HCT116 (cell line): ENCODE results near the gene MAGI3. TPM values are rescaled to one million over a fixed set of nuclear protein-coding genes. Genes with fewer than 3 reads are reported as not detected.

Experiments used
- ATAC-seq: fragments of 200-7000 bp; cut with Tn5 transposase; 2 replicates; pipeline ENCODE4 v1.9.1; 2020; ENCODE audit warnings: mild to moderate bottlenecking, moderate library complexity
- BruUV-seq: library from RNA; stranded (reverse); fragments of 400-500 nt; replicated peaks from 2 replicates; lab custom pipeline; 2021; lab: Mats Ljungman, UMichigan
- CTCF ChIA-PET: fragments of 300-600 bp; sonication (Branson Sonifier 250); formaldehyde crosslinking; loops from one replicate; lab custom pipeline; 2021; ENCODE audit warnings: antibody characterized with exemption; lab: Charles Lee
- POLR2A ChIA-PET: fragments of 300-600, 350-600 bp; sonication (Branson Sonifier 250); formaldehyde crosslinking; loops from one replicate; lab custom pipeline; 2021; ENCODE audit warnings: antibody characterized with exemption; lab: Charles Lee
- RAD21 ChIA-PET, 2 experiments: fragments of 300-600 bp; sonication (Branson Sonifier 250); formaldehyde crosslinking; loops; one replicate each; lab custom pipeline; 2023; ENCODE audit warnings: low total read pairs in 2 of 2; ENCODE audit not compliant: uncharacterized antibody in 2 of 2, unreplicated experiment in 2 of 2, low non-redundant PET in 1 of 2; lab: Charles Lee
- DNase-seq: peaks from one replicate; pipeline ENCODE4 v3.0.0-alpha.2; 2010; ENCODE audit warnings: low read depth, low spot score
- H2AFZ ChIP-seq: fragments of 200-600 bp; shearing (Covaris generic), sonication (generic); 2 replicates; pipeline ENCODE4 v1.6.1; 2017; ENCODE audit warnings: low read depth, mixed run types, mixed read lengths, antibody characterized with exemption, low read length; ENCODE audit not compliant: poor library complexity, severe bottlenecking
- H3K27ac ChIP-seq: 2 replicates; pipeline ENCODE4 v1.5.1; 2012; ENCODE audit warnings: low read depth, low read length
- H3K27me3 ChIP-seq: fragments of 200-600 bp; sonication (generic); 2 replicates; pipeline ENCODE4 v1.6.1; 2016; ENCODE audit warnings: mixed run types, low read length, mixed read lengths; ENCODE audit not compliant: insufficient read depth
- H3K36me3 ChIP-seq, 2 experiments: fragments of 200-500 bp in 1 of 2; fragments of 200-600 bp in 1 of 2; sonication (Bioruptor generic) in 1 of 2; sonication (generic) in 1 of 2; 2 replicates each; pipeline versions ENCODE4 v1.5.1 to v1.6.1; 2014 to 2016; ENCODE audit warnings: low read length in 2 of 2, inconsistent platforms in 1 of 2, mixed read lengths in 1 of 2, mixed run types in 1 of 2; ENCODE audit not compliant: insufficient read depth in 2 of 2, control insufficient read depth in 1 of 2
- H3K4me1 ChIP-seq, 2 experiments: fragments of 200-600 bp in 1 of 2; sonication (generic) in 1 of 2; 2 replicates each; pipeline versions ENCODE4 v1.5.1 to v1.6.1; 2012 to 2017; ENCODE audit warnings: low read length in 2 of 2, inconsistent platforms in 1 of 2, mild to moderate bottlenecking in 1 of 2, mixed read lengths in 1 of 2, mixed run types in 1 of 2, moderate library complexity in 1 of 2; ENCODE audit not compliant: insufficient read depth in 2 of 2, control insufficient read depth in 1 of 2
- H3K4me2 ChIP-seq: fragments of 200-600 bp; sonication (generic); 2 replicates; pipeline ENCODE4 v1.6.1; 2017; ENCODE audit warnings: mixed run types, low read length, mixed read lengths
- H3K4me3 ChIP-seq, 2 experiments: fragments of 200-600 bp in 1 of 2; sonication (generic) in 1 of 2; replicated peaks in 1 of 2; 2 replicates each; pipeline ENCODE4 v1.5.1; 2011 to 2016; ENCODE audit warnings: low read length in 2 of 2, control low read depth in 1 of 2, low read depth in 1 of 2, mild to moderate bottlenecking in 1 of 2, mixed read lengths in 1 of 2, mixed run types in 1 of 2
- H3K79me2 ChIP-seq: fragments of 200-600 bp; sonication (generic); 2 replicates; pipeline ENCODE4 v1.6.1; 2017; ENCODE audit warnings: mild to moderate bottlenecking, mixed run types, low read length, moderate library complexity, mixed read lengths; ENCODE audit not compliant: insufficient read depth
- H3K9ac ChIP-seq: fragments of 200-600 bp; sonication (generic); 2 replicates; pipeline ENCODE4 v1.6.1; 2016; ENCODE audit warnings: low read length, mixed read lengths
- H3K9me2 ChIP-seq: fragments of 200-600 bp; sonication (generic), shearing (Covaris generic); 2 replicates; pipeline ENCODE4 v1.6.1; 2017; ENCODE audit warnings: mixed run types, mild to moderate bottlenecking, moderate library complexity; ENCODE audit not compliant: insufficient read depth
- H3K9me3 ChIP-seq, 2 experiments: fragments of 200-500 bp in 1 of 2; fragments of 200-600 bp in 1 of 2; sonication (Bioruptor generic) in 1 of 2; sonication (generic) in 1 of 2; 2 replicates each; pipeline ENCODE4 v1.6.1; 2014 to 2017; ENCODE audit warnings: low read length in 2 of 2, mixed read lengths in 2 of 2, inconsistent platforms in 1 of 2, low read depth in 1 of 2, mild to moderate bottlenecking in 1 of 2, mixed run types in 1 of 2, moderate library complexity in 1 of 2; ENCODE audit not compliant: control insufficient read depth in 1 of 2, insufficient read depth in 1 of 2
- H4K20me1 ChIP-seq: fragments of 200-600 bp; sonication (generic), shearing (Covaris generic); 2 replicates; pipeline ENCODE4 v1.6.1; 2017; ENCODE audit warnings: mixed run types, mild to moderate bottlenecking, moderate library complexity; ENCODE audit not compliant: insufficient read depth
- CEBPB ChIP-seq: IDR thresholded peaks from 2 replicates; pipeline ENCODE4 v1.6.1; 2012; ENCODE audit warnings: low read depth
- EGR1 ChIP-seq: IDR thresholded peaks from 2 replicates; pipeline ENCODE4 v1.6.1; 2012; ENCODE audit warnings: low read depth
- ELF1 ChIP-seq: IDR thresholded peaks from 2 replicates; pipeline ENCODE4 v1.6.1; 2012; ENCODE audit warnings: low read depth, borderline replicate concordance
- EZH2 ChIP-seq: fragments of 200-600 bp; sonication (generic); IDR thresholded peaks from 2 replicates; pipeline ENCODE4 v1.6.1; 2017; ENCODE audit warnings: antibody characterized with exemption, mixed run types
- EZH2phosphoT487 ChIP-seq: fragments of 200-600 bp; IDR thresholded peaks from 2 replicates; pipeline ENCODE4 v1.6.1; 2018; ENCODE audit warnings: antibody characterized with exemption, borderline replicate concordance
- FOSL1 ChIP-seq: IDR thresholded peaks from 2 replicates; pipeline ENCODE4 v1.6.1; 2012; ENCODE audit warnings: low read depth
- JUND ChIP-seq: IDR thresholded peaks from 2 replicates; pipeline ENCODE4 v1.6.1; 2012
- POLR2AphosphoS5 ChIP-seq: IDR thresholded peaks from 2 replicates; pipeline ENCODE4 v1.6.1; 2011; ENCODE audit warnings: mild to moderate bottlenecking, low read depth, low read length, moderate library complexity
- SIN3A ChIP-seq: IDR thresholded peaks from 2 replicates; pipeline ENCODE4 v1.6.1; 2012; ENCODE audit warnings: low read depth
- SP1 ChIP-seq: IDR thresholded peaks from 2 replicates; pipeline ENCODE4 v1.6.1; 2012; ENCODE audit warnings: low read depth
- SRF ChIP-seq: IDR thresholded peaks from 2 replicates; pipeline ENCODE4 v1.6.1; 2012; ENCODE audit warnings: low read depth
- TCF7L2 ChIP-seq: IDR thresholded peaks from 2 replicates; pipeline ENCODE4 v1.7.0; 2011; ENCODE audit warnings: borderline replicate concordance, inconsistent platforms; ENCODE audit not compliant: insufficient read depth, insufficient read length; ENCODE audit errors: extremely low read depth
- YY1 ChIP-seq: IDR thresholded peaks from 2 replicates; pipeline ENCODE4 v1.6.1; 2011; ENCODE audit warnings: low read length, low read depth, moderate library complexity, mild to moderate bottlenecking; ENCODE audit not compliant: insufficient replicate concordance; ENCODE audit errors: extremely low read depth
- ZFX ChIP-seq: fragments of 450-650 bp; IDR thresholded peaks from 2 replicates; pipeline ENCODE4 v1.6.1; 2017
- ZNF274 ChIP-seq: fragments of 200-500 bp; sonication (Bioruptor generic); IDR thresholded peaks from 2 replicates; pipeline ENCODE4 v1.6.1; 2014; ENCODE audit warnings: mild to moderate bottlenecking, low read depth, low read length, inconsistent platforms
- intact Hi-C: fragments of 100-400 bp; cut with micrococcal nuclease; formaldehyde crosslinking; loops from 2 replicates; pipeline ENCODE4 v1.10.0; 2022
- total RNA-seq: library from RNA; stranded (reverse); gene quantifications from one replicate; pipeline ENCODE4 v1.2.1, GENCODE V29; 2021; ENCODE audit not compliant: unreplicated experiment
- TF ChIP-seq, protein P1 (sequence below), 3 experiments: fragments of 200-600 bp in 1 of 3; sonication (generic) in 1 of 3; IDR thresholded peaks in 2 of 3; conservative IDR thresholded peaks in 1 of 3; 2 replicates each; pipeline ENCODE4 v1.5.1; 2012 to 2017; ENCODE audit warnings: low read depth in 2 of 3, low read length in 2 of 3, antibody characterized with exemption in 1 of 3, borderline replicate concordance in 1 of 3, control low read depth in 1 of 3, mild to moderate bottlenecking in 1 of 3, mixed read lengths in 1 of 3, mixed run types in 1 of 3, moderate library complexity in 1 of 3; ENCODE audit not compliant: insufficient read depth in 1 of 3
- TF ChIP-seq, protein P2 (sequence below): IDR thresholded peaks from 2 replicates; pipeline ENCODE4 v1.6.1; 2012
- TF ChIP-seq, protein P3 (sequence below): IDR thresholded peaks from 2 replicates; pipeline ENCODE4 v1.6.1; 2011; ENCODE audit warnings: mild to moderate bottlenecking, low read length, moderate library complexity; ENCODE audit not compliant: insufficient replicate concordance; ENCODE audit errors: extremely low read depth

The MAGI3 gene
- total RNA-seq, 1 experiment from 2014 or later: 11.8 TPM

GRCh38 chr1:113579256-113580018, 189.1 kb downstream of the MAGI3 start:
- no peak for DNase-seq
- Histone ChIP-seq H3K79me2 (no peaks in the 10 kb centered on the region), H3K4me1 (no peaks in the 10 kb centered on the region), H3K4me2 (no peak overlapping the region), H3K9ac (no peak overlapping the region), H3K27ac (no peak overlapping the region), H4K20me1 (no peaks in the 10 kb centered on the region), H3K27me3 (no peaks in the 10 kb centered on the region), H2AFZ (no peak overlapping the region), H3K36me3 (no peaks in the 10 kb centered on the region; a peak in 1 of 4 replicates), H3K9me3 (no peaks in the 10 kb centered on the region), H3K9me2 (no peaks in the 10 kb centered on the region), H3K4me3 (no peak overlapping the region)
- BruUV-seq: no TSS peak
- TF ChIP-seq ELF1 (no peak), POLR2AphosphoS5 (no peak), EZH2 (no peak), SP1 (no peak), TCF7L2 (no peak), FOSL1 (no peak), YY1 (no peak), SIN3A (no peak), CEBPB (no peak), EZH2phosphoT487 (no peak), EGR1 (no peak), JUND (no peak), ZFX (no peak), ZNF274 (no peak), SRF (no peak)
- TF ChIP-seq, protein P1, sequence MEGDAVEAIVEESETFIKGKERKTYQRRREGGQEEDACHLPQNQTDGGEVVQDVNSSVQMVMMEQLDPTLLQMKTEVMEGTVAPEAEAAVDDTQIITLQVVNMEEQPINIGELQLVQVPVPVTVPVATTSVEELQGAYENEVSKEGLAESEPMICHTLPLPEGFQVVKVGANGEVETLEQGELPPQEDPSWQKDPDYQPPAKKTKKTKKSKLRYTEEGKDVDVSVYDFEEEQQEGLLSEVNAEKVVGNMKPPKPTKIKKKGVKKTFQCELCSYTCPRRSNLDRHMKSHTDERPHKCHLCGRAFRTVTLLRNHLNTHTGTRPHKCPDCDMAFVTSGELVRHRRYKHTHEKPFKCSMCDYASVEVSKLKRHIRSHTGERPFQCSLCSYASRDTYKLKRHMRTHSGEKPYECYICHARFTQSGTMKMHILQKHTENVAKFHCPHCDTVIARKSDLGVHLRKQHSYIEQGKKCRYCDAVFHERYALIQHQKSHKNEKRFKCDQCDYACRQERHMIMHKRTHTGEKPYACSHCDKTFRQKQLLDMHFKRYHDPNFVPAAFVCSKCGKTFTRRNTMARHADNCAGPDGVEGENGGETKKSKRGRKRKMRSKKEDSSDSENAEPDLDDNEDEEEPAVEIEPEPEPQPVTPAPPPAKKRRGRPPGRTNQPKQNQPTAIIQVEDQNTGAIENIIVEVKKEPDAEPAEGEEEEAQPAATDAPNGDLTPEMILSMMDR (IDR thresholded peaks at IDR 0.05 in 2 of 3, conservative IDR thresholded peaks at IDR 0.05 in 1 of 3; ENCODE audit: borderline replicate concordance in 1 of 3, insufficient read depth in 1 of 3, low read depth in 2 of 3, low read length in 2 of 3): no peak
- TF ChIP-seq, protein P2, sequence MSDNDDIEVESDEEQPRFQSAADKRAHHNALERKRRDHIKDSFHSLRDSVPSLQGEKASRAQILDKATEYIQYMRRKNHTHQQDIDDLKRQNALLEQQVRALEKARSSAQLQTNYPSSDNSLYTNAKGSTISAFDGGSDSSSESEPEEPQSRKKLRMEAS: no peak
- TF ChIP-seq, protein P3, sequence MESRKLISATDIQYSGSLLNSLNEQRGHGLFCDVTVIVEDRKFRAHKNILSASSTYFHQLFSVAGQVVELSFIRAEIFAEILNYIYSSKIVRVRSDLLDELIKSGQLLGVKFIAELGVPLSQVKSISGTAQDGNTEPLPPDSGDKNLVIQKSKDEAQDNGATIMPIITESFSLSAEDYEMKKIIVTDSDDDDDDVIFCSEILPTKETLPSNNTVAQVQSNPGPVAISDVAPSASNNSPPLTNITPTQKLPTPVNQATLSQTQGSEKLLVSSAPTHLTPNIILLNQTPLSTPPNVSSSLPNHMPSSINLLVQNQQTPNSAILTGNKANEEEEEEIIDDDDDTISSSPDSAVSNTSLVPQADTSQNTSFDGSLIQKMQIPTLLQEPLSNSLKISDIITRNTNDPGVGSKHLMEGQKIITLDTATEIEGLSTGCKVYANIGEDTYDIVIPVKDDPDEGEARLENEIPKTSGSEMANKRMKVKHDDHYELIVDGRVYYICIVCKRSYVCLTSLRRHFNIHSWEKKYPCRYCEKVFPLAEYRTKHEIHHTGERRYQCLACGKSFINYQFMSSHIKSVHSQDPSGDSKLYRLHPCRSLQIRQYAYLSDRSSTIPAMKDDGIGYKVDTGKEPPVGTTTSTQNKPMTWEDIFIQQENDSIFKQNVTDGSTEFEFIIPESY: no peak
- ChIA-PET CTCF (no interaction called here), RAD21 (no interaction called here), POLR2A (no interaction called here)
- intact Hi-C loops: no loop called here
- no peak for ATAC-seq
